IPS DF 19.7 (cell line): ENCODE measurements around the gene ENTR1.

Experiments
- DNase-seq: peaks from one replicate; pipeline ENCODE4 v3.0.0-alpha.2; 2013; ENCODE audit warnings: low read depth, low spot score

Gene ENTR1

DNA sequence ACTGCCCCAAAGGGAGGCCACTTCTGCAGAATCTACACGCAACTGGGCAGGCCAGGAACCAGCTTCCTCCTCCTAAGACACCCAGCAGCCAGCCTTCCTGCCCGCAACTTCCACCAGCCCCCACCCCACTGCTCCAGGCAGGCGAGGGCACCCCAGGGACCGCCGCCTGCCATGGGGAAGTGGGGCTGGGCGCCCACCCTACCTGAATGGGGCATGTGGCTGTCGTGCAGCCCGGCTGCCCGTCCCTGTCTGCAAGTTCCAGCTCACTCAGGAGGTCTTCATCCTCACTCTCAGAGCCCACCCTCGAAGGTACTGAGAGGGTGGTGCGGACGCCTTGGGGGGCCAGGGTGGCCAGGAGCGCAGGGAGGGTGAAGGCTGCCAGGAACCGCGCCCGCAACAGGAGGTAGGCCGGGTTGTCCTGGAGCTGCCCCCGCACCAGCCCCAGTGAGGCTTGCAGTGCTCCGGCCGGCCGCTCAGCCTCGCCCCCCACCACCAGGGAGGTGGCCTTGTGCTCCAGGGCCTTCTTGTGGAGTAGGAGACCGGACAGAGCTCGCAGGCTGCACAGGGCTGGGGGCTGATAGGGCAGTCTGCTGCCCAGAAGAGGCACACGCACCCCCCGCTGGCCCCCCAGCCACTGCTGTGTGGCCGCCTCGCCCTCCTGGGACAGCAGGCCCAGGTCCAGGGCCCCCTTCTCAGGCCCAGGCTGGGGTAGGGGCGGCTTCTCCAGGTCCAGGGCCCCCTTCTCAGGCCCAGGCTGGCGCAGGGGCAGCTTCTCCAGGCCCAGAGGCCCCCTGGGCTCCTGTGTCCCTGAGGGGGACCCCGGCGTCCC, 32.9 kb downstream of the ENTR1 start:
- DNase-seq: no peak

DNA sequence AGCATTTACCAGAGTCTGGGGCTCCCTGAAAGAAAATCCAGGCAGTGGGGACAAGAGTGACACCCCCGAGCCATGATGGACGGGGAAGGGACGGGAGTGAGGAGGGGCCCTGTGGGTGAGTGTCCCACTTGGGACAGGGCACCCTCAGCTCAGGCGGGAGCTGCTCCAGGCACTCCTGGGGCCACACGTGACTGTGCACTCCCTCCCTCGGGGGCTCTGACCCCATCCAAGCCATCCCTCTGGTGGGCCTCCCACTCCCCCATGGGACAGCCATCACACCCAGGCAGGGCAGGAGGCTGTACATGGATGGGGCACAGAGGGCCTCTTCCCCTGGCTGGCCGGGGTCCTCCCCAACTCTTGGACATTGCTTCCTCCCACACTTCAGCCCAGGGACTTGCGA, 34.0 kb downstream of the ENTR1 start:
- no peak for DNase-seq

DNA sequence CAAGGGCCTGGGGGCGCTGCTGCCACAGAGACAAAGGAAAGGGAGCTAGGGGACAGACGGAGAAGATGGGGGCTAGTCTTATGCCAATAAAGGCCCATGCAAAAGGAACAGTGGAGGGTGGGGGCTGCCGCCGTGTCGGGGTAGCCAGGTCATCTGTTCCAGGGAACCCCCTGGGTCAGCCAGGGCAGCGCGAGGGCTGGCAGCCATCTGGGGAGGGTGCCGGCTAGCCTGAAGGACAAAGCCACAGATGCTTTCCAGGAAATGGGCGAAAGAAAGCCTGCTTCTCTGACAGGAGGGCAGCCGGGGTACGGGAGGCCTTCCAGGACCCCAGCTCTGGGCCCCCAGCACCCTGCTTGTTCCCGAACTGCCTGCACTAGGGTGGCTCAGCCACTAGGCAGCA, 35.3 kb downstream of the ENTR1 start:
- DNase-seq: no peak

DNA sequence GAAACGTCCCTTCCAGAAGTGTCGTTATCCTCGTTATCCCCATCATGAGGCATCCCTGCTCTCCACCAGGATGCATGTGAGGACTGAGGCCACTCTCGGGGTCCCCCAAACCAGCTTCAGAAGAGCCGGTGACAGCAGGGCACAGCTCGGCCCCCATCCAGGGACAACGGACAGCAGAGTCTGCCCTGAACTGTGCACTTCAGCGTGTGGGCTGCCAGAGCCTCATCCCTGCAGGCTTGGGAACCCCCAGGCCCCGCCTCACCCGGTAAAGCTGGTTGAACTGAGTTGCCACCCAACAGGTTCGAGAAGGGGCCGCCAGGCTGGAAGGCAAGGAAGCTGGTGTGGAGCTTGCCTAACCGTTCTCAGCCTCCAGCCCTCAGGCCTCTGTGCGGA, 36.2 kb downstream of the ENTR1 start:
- DNase-seq: no peak

DNA sequence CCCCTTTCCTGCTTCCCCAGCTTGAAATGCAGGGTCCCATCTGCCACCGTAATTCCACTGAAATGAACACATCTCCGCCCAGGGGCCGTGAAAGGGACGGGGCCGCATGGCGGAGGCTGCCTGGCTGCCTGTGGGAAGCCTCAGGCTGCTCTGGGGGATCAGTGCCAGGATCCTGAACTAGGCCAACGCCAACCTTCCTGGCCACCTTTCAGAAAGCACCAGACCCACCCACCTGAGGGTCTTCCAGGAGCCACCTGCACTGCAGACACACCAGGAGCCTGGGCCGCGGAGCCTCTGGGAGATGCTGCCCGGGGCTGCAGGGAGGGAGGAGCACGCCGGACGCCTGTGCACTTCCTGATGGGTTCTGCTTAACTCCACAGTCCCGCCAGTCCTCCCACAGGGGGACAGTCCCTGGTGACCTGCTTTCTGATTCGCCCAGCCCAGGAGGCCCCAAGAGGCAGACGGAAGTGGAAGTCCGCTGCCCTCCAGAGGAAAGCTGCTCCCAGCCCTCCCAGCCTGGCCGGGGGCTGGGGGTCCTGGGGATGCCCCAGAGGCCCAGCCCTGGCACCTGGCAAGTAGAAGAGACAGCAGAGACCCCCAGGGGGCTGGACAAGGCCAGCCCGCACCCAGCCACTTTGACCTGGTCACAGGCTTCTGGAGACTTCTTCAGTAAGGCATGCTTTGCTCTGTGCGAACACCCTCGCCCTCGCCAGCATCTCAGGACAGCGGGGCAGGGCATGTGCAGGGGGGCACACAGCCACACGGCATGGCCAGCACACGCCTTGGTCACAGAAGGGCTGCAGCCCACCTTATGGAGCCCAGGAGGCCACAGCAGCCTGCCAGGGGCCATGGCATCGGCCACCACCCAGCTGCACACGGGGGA, 36.9 kb downstream of the ENTR1 start, which contains the start of gene CARD9:
CARD9 (minus strand) TSS at position 370 of the 883 bp plus-strand sequence. CDS start 1,591 bp downstream, outside the sequence.
- DNase-seq: no peak

DNA sequence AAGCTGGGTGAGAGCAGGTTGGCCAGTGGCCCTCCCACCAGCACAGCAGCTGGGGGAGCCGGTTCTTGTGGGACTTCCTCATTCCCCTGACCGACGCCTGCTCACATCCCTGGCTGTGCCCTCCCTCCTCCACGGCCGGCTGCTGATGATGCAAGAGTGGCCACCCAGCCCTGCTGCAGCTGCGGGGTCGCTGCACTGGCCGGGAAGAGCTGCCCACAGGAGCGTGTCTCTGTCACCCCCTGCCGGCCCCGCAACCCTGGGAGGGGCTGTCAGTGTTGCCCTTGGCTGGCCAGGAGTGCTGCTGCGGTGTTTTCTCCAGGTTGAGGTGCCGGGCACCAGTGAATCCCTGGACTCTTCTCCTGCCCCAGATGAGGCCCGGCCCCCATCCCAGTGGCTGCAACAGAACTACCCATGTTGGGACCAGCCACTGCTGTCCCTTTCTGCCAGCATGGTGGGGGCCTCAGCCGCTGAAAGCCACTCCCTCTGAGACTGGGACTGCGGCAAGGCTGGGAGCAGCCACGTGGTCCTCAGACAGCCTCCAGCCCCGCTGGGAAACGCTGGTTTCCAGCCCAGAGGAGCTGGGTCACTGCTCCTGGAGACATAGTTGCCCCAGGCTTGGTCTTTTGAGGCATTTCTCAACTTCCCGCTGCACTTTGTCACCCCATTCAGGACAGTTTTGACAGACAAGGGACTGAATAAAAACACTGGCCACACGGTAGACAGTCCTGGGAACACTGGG, 37.7 kb downstream of the ENTR1 start:
- DNase-seq: no peak

DNA sequence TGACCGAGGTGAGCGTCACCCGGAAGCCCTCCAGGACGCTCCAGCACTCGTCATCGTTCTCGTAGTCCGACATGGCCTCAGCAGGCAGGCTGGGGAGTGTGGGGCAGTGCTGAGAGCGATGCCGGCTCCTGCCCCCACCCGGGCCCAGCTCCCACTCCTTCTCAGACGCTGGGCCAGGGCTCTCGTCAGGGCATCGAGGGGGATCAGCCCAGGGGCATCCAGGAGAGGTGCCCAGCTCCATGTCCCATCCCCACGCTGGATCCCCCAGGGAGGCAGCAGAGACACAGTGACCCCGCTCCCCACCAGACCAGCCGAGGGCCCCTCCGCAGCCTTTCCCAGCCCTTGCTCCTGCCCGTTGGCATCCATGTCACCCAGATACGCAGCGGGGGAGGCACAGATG, 38.4 kb downstream of the ENTR1 start:
- no peak for DNase-seq

DNA sequence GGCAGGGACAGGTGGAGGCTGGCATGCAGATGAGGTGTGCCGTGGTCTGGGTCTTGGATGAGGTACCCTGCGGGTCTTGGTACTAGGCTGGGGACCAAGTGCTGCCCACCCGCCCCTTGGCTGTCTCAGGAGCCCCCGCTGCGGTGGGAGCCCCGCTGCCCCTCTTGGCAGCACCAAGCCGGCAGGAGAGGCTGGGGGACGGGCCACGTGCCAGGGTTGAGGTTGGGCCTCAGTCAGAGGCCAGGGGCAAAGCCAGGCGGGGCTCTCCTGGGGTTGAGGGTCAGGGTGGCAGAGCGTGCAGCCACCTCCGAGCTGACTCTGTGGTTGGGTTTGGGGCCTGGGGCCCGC, 38.9 kb downstream of the ENTR1 start:
- no peak for DNase-seq

DNA sequence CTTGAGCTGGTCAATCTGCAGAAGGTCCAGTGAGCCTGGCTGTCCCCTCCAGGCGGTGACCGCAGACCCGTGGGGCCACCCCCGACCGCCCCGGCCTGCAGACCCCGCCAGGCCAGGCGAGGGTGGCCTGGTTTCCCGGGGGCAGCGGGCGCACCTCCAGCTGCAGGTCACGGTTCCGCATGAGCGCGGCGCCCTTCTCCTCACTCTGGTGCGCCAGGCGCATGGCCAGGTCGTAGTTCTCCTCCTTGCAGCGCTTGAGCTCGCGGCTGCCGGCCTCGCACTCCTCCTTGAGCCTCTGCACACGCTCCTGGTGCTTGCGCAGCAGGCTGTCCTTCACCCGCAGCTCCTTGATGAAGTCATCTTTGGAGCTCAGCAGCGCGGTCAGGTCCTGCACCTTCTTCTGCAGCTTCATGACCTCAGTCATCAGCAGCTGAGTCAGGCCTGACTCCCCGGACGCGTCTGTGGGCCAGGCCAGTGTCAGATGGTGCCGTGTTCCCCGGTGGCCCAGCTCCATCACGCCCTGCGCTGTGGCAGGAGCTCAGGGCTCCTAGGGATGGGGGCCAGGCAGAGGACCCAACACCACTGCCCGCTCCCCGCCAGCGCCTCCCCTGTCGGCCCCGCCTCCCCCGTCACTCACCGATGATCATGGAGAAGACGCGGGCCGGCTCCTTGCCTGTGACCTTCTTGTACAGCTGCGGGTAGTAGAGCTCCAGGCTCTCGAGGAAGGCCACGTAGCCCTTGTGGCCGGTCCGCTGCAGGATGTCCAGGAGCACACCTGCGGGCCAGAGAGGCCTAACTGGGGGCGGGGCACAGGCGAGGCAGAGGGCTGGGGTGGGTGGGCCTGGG, 39.5 kb downstream of the ENTR1 start:
- no peak for DNase-seq

DNA sequence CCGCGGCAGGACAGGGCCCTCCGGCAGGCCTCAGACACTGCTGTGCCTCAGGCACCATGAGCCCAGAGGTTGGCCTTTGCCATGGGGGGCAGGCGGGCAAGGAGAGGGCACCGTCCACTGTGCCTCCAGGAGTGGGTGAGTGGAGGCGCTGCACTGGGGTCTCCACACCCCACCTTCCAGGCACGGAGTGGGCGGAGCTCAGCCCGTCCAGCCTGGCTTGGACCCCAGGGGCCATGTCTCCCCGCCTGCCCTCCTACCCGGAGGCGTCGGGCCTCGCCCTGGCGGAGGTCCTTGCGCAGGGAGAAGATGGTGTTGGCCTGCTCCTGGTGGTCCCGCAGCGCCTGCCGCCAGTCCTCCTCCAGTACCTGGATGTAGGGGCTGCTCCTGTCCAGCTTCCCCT, 40.4 kb downstream of the ENTR1 start:
- DNase-seq: no peak

DNA sequence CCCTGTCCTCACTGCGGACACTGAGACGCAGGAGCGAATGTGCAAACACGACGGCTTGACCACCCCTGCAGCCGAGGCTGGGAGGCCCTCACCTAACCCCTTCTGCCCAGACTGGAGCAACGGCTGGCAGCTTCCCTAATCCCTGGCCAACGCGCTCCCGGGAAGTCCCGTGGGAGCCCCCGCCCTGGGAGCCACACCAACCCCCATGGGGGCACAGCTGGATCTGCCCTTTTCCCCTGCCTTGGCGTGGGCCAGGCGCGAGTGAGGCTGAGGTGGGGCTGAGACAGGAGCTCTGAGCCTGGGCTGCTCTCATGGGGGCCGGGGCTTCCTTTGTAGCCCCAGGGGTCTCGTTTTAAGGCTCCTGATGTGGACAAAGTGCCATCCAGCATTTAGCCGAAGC, 42.2 kb downstream of the ENTR1 start:
- no peak for DNase-seq

DNA sequence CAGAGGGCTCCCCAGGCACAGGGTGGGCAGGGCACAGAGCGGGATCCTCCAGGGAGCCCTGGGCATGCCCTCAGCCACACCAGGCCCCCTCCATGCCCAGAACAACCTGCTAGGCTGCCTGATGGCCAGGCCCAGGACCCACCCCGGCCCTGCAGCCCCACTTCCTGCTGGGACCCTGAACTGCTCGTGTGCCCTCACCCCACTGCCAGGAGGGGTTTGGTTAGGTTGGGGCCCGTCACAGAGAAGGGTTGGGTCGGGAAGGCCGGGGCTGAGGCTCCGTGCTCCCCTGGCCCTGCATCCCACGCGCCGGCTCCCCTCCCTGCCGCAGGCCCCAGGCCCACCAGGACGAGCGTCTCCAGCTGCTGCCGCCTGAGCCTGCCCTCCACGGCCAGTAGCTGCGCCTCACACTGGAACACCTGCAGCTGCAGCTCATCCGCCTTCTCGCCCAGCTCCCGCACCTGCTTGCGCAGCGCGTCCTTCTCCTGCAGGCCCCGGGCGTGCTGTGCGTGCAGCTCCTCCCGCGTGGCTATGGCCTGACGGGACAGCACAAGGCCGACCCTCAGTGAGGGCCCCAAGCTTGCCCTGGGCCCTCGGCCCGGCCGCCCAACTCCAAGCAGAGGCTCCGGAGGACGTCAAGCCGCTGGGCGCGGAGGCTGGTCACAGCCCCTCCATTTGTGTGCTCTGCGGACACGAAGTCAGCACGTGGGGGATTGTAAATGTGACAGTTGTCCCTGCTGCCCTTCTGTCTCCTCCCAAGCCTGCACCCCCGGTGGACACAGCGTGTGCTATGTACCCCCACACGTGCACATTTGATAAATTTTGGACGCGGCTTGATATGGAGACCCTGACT, 42.9 kb downstream of the ENTR1 start:
- no peak for DNase-seq

DNA sequence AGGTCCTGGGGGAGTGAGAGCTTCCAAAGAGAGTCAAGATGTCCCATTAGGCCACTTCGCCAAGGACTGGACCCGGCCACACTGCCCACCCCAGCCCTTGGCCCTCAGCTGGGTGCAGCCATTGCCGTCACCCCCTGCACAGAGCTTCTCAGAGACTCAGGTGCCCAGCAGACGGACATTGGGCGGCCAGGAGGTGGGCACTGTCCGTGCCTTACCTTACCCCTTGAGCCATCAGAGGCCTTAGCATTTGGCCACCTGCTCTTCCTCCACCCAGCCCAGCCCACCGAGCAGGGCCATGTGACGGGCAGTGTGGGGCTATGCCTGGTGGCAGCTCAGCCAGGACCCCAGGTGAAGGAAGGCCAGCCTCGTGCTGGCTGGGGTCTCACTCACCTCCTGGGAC, 43.6 kb downstream of the ENTR1 start:
- DNase-seq: no peak

DNA sequence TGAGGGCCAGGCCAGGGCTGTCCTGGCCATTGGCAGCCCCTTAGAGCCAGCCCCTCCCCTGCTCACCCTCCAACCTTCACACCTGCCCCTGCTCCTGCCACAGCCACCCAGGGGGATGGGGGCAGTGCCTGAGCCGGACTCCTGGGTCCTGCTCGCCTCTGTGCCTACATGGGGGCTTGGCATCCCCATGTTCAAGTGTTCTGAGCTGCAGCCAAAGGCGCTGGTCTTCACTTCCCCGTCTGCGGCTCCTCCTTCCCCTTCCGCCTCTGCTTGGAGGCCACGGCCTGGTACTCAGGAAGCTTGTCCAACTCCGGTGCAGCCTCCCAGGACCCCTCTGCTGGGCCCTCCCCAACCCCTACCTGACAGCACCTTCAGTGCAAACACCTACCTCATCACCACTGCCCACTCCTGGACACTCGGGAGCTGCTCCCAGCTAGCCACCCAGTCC, 44.6 kb downstream of the ENTR1 start:
- no peak for DNase-seq

DNA sequence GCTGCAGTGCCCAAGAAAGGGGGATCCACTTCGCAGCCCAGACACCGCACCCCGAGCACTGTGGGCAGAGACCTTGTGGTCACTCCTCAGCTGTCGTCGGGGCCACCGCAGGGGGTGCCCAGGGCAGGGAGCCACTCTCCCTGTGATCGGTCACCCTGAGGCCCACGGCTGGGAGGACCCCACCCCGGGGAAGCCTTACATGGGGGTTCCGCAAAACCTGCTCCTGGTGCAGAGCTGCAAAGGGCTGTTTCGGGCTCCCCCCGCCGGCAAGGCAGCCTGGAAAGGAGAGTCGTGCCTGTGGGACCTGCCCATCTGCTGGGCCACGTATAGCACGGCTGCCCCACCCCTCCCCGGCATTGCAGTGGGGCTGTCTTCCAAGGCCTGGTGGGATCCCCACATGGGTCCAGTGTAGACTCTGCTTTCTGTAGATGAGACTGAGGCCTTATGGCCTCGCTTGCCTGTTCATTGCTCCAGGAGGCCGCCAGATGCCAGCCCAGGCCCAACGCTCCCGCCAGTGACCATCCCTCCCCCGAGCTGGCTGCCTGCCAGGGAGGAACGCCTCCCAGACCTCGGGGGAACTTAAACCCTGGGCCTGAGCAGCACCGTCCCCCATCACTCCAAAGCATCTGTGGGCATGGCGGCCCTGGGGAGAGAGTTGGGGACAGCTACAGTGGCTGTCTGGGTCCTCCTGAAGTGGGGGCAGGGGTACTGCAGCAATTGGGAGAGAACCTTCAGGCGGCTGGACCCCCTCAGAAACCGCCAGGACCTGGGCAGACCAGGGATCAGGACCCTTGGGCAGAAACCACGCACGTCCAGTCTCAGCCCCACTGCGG, 45.3 kb downstream of the ENTR1 start:
- DNase-seq: no peak

DNA sequence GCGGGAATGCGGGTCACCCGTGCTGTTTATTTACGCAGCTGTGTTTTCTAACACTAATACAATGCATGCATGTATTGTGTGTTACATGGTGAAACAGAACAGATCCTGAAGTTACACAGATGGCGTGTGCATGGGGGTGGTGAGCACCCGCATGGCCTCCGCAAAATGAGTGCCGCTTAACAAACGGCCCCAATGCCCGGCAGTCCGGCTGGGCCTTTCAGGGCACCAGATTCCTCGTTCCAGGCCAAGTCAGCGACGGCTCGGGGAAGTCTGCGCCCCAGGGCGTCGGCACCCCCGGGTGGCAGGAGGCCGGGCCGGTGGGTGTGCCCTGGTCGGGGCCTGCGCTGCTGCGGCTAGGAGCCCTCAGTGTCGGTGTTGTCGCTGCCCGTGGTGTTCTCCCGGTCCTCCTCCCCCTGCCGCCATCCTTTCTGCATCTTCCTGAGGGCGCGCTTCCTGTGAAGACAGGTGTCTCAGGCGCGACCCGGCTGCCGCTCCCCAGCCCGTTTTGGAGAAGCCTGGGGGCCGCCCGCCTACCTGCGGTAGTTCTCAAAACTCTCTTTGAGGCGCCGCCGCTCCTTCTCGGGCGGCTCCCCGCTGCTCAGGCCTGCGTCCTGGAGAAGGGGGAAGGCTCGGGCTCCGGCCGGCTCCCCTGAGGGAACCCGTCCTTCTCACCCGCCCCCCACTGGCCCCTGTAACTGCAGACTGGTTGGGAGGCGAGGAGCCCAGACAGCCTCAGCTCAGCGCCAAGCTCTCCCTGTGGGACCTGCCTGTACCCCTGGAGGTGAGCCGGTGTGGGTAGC, 46.3 kb downstream of the ENTR1 start:
- DNase-seq: no peak

DNA sequence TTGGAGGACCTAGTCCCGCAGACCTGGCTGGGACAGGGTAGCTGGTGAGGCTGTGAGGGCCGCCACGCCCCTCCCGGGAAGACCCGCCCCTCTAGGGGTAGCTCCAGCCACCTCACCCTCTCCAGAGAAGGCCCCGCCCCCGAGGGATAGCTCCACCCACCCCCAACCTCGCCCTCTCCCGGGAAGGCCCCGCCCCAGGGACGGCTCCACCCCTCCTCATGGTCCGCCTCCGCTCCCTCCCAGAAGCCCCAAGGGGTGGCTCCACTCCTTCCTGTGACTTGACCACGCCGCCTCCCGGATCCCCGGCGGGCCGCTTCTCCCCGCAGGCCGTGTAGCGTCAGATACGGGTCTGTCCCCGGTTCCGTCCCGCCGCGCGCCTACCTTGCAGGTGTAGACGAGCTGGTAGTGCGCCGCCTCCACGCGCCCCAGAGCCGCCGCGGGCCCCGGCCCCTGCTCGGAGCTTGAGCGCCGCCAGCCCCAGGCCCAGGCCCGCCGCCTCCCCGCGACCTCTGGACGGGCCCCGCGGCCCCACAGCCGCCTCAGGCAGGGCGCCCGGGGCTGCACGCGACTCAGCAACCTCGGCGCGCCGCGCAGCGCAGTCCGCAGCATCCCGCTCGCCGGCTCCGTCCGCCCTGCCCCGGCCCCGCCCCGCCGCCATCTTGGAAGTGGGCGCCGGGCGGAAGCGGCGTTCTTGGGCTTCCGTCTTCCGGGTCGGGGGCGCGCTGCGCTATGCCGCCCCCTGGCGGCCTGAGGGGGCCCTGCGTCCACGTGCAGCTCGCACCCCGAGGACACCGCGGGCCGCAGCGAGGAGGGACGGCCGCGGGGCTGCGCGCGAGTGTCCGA, 47.1 kb downstream of the ENTR1 start, which contains the start of gene DNLZ:
DNLZ (minus strand) TSS at position 639 of the 843 bp plus-strand sequence; CDS start at position 609, 30 bp downstream.
- no peak for DNase-seq

DNA sequence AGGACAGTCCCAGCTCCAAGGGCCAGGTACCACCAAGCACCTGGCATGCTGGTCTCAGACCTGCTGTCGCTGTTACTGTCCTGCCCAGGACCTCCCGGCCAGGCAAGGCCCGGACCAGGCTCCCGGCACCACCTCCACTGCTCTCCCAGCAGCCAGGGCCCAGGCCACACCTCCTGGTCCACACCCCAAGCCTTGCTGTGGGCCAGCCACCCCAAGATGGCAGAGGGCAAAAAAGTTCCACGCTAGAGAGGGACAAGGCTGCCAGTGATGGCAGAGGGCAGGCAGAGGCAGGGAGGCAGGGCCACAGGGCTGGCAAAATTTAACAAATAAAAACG, 48.0 kb downstream of the ENTR1 start:
- DNase-seq: no peak
